K562 (cell line): ENCODE data around the gene GNAI2. TPM values are rescaled to one million over a fixed set of nuclear protein-coding genes. Genes with fewer than 3 reads are reported as not detected.

Source experiments
- ATAC-seq: fragments of 200-7000 bp; cut with Tn5 transposase; 3 replicates; pipeline ENCODE4 v1.9.1; 2020; ENCODE audit warnings: moderate library complexity
- BruUV-seq: library from RNA; stranded (reverse); fragments of 400-500 nt; replicated peaks from 2 replicates; lab custom pipeline; 2021; lab: Mats Ljungman, UMichigan
- CTCF ChIA-PET: fragments of 300-600 bp; formaldehyde crosslinking; extraction: SDS; loops from one replicate; lab custom pipeline; 2021; ENCODE audit warnings: low intra/inter-chr PET ratio; lab: Yijun Ruan, JAX
- POLR2A ChIA-PET: fragments of 300-600, 350-650 bp; sonication (Branson Sonifier 250); formaldehyde crosslinking; extraction: SDS; loops from one replicate; lab custom pipeline; 2021; ENCODE audit warnings: antibody characterized with exemption, inconsistent platforms; lab: Yijun Ruan, JAX
- DNase-seq, 4 experiments: peaks; one replicate each; pipeline versions ENCODE4 v3.0.0 to v3.0.0-alpha.2; 2011 to 2018; ENCODE audit warnings: low spot score in 3 of 4, mixed read lengths in 3 of 4; ENCODE audit errors: extremely low read depth in 1 of 4
- FAIRE-seq: peaks from 2 replicates; lab custom pipeline; 2011; peaks lifted over from hg19 to GRCh38; lab: Jason Lieb, UNC
- H2AFZ ChIP-seq: 2 replicates; pipeline ENCODE4 v1.6.0; 2011; ENCODE audit warnings: low read depth, low read length, control low read depth, inconsistent platforms
- H3K27ac ChIP-seq: fragments of 200-600 bp; 3 replicates; pipeline ENCODE4 v1.8.0; 2011; ENCODE audit warnings: low read depth, mild to moderate bottlenecking, control low read depth, inconsistent platforms, low read length, moderate library complexity, mixed read lengths; ENCODE audit errors: extremely low read depth
- H3K27me3 ChIP-seq, 2 experiments: fragments of 300-600 bp in 1 of 2; 2 replicates in 1 of 2; 3 replicates in 1 of 2; pipeline versions ENCODE4 v1.6.0 to v1.8.0; 2011; ENCODE audit warnings: inconsistent platforms in 2 of 2, low read length in 2 of 2, mild to moderate bottlenecking in 1 of 2, mixed read lengths in 1 of 2, moderate library complexity in 1 of 2; ENCODE audit not compliant: control insufficient read depth in 2 of 2, insufficient read depth in 2 of 2
- H3K36me3 ChIP-seq: fragments of 300-600 bp; 3 replicates; pipeline ENCODE4 v1.8.0; 2011; ENCODE audit warnings: mild to moderate bottlenecking, low read length, inconsistent platforms; ENCODE audit not compliant: control insufficient read depth, insufficient read depth
- H3K4me1 ChIP-seq, 2 experiments: fragments of 200-600 bp in 1 of 2; replicated peaks in 1 of 2; 2 replicates in 1 of 2; 3 replicates in 1 of 2; pipeline versions ENCODE4 v1.5.1 to v1.8.0; 2011; ENCODE audit warnings: inconsistent platforms in 2 of 2, low read length in 2 of 2, mild to moderate bottlenecking in 1 of 2, mixed read lengths in 1 of 2, moderate library complexity in 1 of 2; ENCODE audit not compliant: control insufficient read depth in 2 of 2, insufficient read depth in 2 of 2
- H3K4me2 ChIP-seq: 2 replicates; pipeline ENCODE4 v1.6.1; 2011; ENCODE audit warnings: low read length, control low read depth, inconsistent platforms, mixed read lengths; ENCODE audit not compliant: insufficient read depth
- H3K4me3 ChIP-seq: fragments of 200-600 bp; sonication (generic), shearing (Covaris generic); 2 replicates; pipeline ENCODE4 v1.5.1; 2016; ENCODE audit warnings: control low read depth, inconsistent platforms
- H3K79me2 ChIP-seq: fragments of 200-600 bp; 3 replicates; pipeline ENCODE4 v1.8.0; 2011; ENCODE audit warnings: low read length, inconsistent platforms; ENCODE audit not compliant: control insufficient read depth, insufficient read depth
- H3K9ac ChIP-seq, 2 experiments: 2 replicates each; pipeline versions ENCODE4 v1.6.0 to v1.6.1; 2011; ENCODE audit warnings: low read depth in 2 of 2, low read length in 2 of 2, control low read depth in 1 of 2, inconsistent platforms in 1 of 2, mild to moderate bottlenecking in 1 of 2, mixed read lengths in 1 of 2; ENCODE audit not compliant: insufficient read depth in 1 of 2
- H3K9me1 ChIP-seq: one replicate; pipeline ENCODE4 v1.6.0; 2011; ENCODE audit warnings: inconsistent platforms, mild to moderate bottlenecking, low read length, moderate library complexity; ENCODE audit not compliant: control insufficient read depth, insufficient read depth
- H3K9me3 ChIP-seq: replicated peaks from 2 replicates; pipeline ENCODE4 v1.5.1; 2011; ENCODE audit warnings: low read depth, low read length, inconsistent platforms; ENCODE audit not compliant: control insufficient read depth, insufficient read depth
- H4K20me1 ChIP-seq: replicated peaks from 2 replicates; pipeline ENCODE4 v1.6.1; 2011; ENCODE audit warnings: low read length, inconsistent platforms, mixed read lengths; ENCODE audit not compliant: control insufficient read depth, insufficient read depth
- CBFA2T3 ChIP-seq: fragments of 450-650 bp; IDR thresholded peaks from 2 replicates; pipeline ENCODE4 v1.6.1; 2017
- CHD1 ChIP-seq: fragments of 200-600 bp; sonication (generic); IDR thresholded peaks from one replicate; pipeline ENCODE4 v1.6.1; 2012; ENCODE audit warnings: mild to moderate bottlenecking, moderate library complexity, low read length, inconsistent platforms
- COPS2 ChIP-seq: fragments of 450-650 bp; conservative IDR thresholded peaks from 2 replicates; pipeline ENCODE4 v1.6.1; 2016; ENCODE audit warnings: mild to moderate bottlenecking, moderate library complexity
- FOXK1 ChIP-seq: sonication (generic); formaldehyde crosslinking; IDR thresholded peaks from 2 replicates; pipeline ENCODE4 v1.8.0; 2022; ENCODE audit warnings: missing genetic modification reagents, mild to moderate bottlenecking, borderline replicate concordance
- NFIX ChIP-seq: fragments of 250-450 bp; sonication (Bioruptor Pico); IDR thresholded peaks from 2 replicates; pipeline ENCODE4 v1.4.0; 2020; ENCODE audit warnings: low read depth, mild to moderate bottlenecking, moderate library complexity
- SMAD3 ChIP-seq: fragments of 450-650 bp; formaldehyde crosslinking; conservative IDR thresholded peaks from 2 replicates; pipeline ENCODE4 v1.4.0; 2020; ENCODE audit warnings: mild to moderate bottlenecking
- THRAP3 ChIP-seq: fragments of 450-650 bp; IDR thresholded peaks from 2 replicates; pipeline ENCODE4 v1.6.1; 2016; ENCODE audit warnings: mild to moderate bottlenecking, inconsistent platforms, borderline replicate concordance
- ZNF354B ChIP-seq: fragments of 250-450 bp; sonication (Bioruptor Pico); IDR thresholded peaks from 2 replicates; pipeline ENCODE4 v1.4.0; 2020
- ZNF717 ChIP-seq: fragments of 250-450 bp; sonication (Bioruptor Pico); IDR thresholded peaks from 2 replicates; pipeline ENCODE4 v1.5.0; 2021
- WGBS: fragments of 100-300 bp; shearing (Covaris generic); methylation state at CpG from one replicate; pipeline ENCODE4 v1.1.6; 2016; ENCODE audit warnings: low coverage, mixed read lengths; ENCODE audit not compliant: insufficient coverage; ENCODE audit errors: missing lambda C conversion rate; 5-methylcytosine and 5-hydroxymethylcytosine counted together
- in situ Hi-C: fragments of 300-500 bp; cut with MboI; formaldehyde crosslinking; loops from 4 replicates; pipeline ENCODE4 v1.15.0; 2018; ENCODE audit warnings: inconsistent platforms, mixed read lengths
- intact Hi-C: fragments of 100-400 bp; cut with micrococcal nuclease; formaldehyde crosslinking; loops from 2 replicates; pipeline ENCODE4 v1.14.2; 2022
- polyA plus RNA-seq, 8 experiments: library from polyadenylated mRNA; depleted of rRNA in 4 of 8; stranded (reverse) in 5 of 8; unstranded in 3 of 8; fragments of >200 nt; fragmentation: Nextera tagmentation in 2 of 8; fragmentation: Illumina TruSeq in 1 of 8; extraction: Ambion mirVana in 2 of 8; extraction: Trizol in 1 of 8; gene quantifications; 2 replicates each; pipeline versions ENCODE4 v1.2.1 to v1.2.3, GENCODE V29; 2011 to 2014; ENCODE audit warnings: inconsistent platforms in 1 of 8, missing spikeins in 1 of 8
- total RNA-seq, 7 experiments: library from RNA; depleted of rRNA in 6 of 7; stranded (reverse); fragments of >200 nt in 6 of 7; fragmentation: Illumina TruSeq in 2 of 7; extraction: Trizol in 2 of 7; gene quantifications; 2 replicates each; pipeline versions ENCODE4 v1.2.1 to v1.2.3, GENCODE V29; 2011 to 2021; ENCODE audit warnings: low replicate concordance in 1 of 7

GNAI2 gene
- total and polyA plus RNA-seq, 9 of the 15 experiments (the other 6 are each of a cell fraction or from before 2014, with no cell fraction given), result 1.1 to 72.2 (median 42.7) TPM

- FAIRE-seq, result no peak
- Histone ChIP-seq H3K4me3 (no peak overlapping the region), H3K79me2 (peaks cover 44% of the 10 kb centered on the region), H3K9me3 (no peaks in the 10 kb centered on the region), H2AFZ (no peak overlapping the region), H3K9me1 (no peaks in the 10 kb centered on the region), H3K27ac (no peak overlapping the region), H4K20me1 (no peaks in the 10 kb centered on the region), H3K4me2 (no peak overlapping the region), H3K36me3 (peaks cover 7% of the 10 kb centered on the region; the same call in 1 of the 3 replicates), H3K9ac (peak overlapping the region in 1 of 2 experiments; percentile 38; a peak in 2 of 4 replicates), H3K27me3 (no peaks in the 10 kb centered on the region), H3K4me1 (peaks cover 49 to 70% of the 10 kb centered on the region in 2 experiments)
- BruUV-seq, result no TSS peak
- TF ChIP-seq ZNF354B (no peak), CBFA2T3 (no peak), SMAD3 (CRISPR knock-in tag) (no peak)
- ChIA-PET CTCF (no interaction called here), POLR2A (interaction anchor here (0.6 to 1.1 kb wide), 3 partner anchors 12 to 105 kb away, joined by 3 to 4 read pairs (median 4); no protein-coding TSS in a partner anchor)
- WGBS, result 67% methylated on average over 6 of the region's 7 CpGs
- intact Hi-C loops, result no loop called here
- no peak for ATAC-seq
- in situ Hi-C loops, result no loop called here
- no peak for DNase-seq
These were observed 5.8 kb downstream of the GNAI2 start for GRCh38 chr3:50241713-50242380.

- no TSS peak for BruUV-seq
- no peaks in the 10 kb centered on the region for H3K9me1 ChIP-seq
- H3K27me3 ChIP-seq, result no peaks in the 10 kb centered on the region
- no peak overlapping the region for H3K4me3 ChIP-seq
- H3K79me2 ChIP-seq, result peaks cover 44% of the 10 kb centered on the region
- H3K36me3 ChIP-seq, result peaks cover 7% of the 10 kb centered on the region; the same call in 1 of the 3 replicates
- ATAC-seq, result no peak
- 57% methylated on average over 1 of the region's 3 CpGs for WGBS
- H3K4me2 ChIP-seq, result peak overlapping the region; percentile 43; the same call in 1 of the 2 replicates
- H3K9ac ChIP-seq, result peak overlapping the region in 1 of 2 experiments; percentile 38; a peak in 2 of 4 replicates
- FAIRE-seq, result no peak
- H2AFZ ChIP-seq, result no peak overlapping the region
- H3K27ac ChIP-seq, result peak overlapping the region; percentile 33; the same call in 2 of the 3 replicates
- in situ Hi-C loops (no loop called here), intact Hi-C loops (no loop called here)
- ChIA-PET CTCF (no interaction called here), POLR2A (interaction anchor here (0.6 kb wide), 1 partner anchor 106 kb away, joined by 3 read pairs; no protein-coding TSS in a partner anchor)
- no peak for DNase-seq
- peaks cover 51 to 66% of the 10 kb centered on the region in 2 experiments for H3K4me1 ChIP-seq
- H4K20me1 ChIP-seq, result no peaks in the 10 kb centered on the region
- no peaks in the 10 kb centered on the region for H3K9me3 ChIP-seq
- TF ChIP-seq COPS2 (no peak), FOXK1 (CRISPR knock-in tag) (no peak), CHD1 (no peak), ZNF717 (CRISPR knock-in tag) (no peak), NFIX (CRISPR knock-in tag) (no peak), THRAP3 (no peak)
These were observed 6.4 kb downstream of the GNAI2 start for GRCh38 chr3:50242381-50242770.
